Effector memory CD8-positive, alpha-beta T cell (primary cell): ENCODE measurements around the gene TTI1.

Experiments
- ATAC-seq: fragments of 150-1000 bp; cut with Tn5 transposase; replicated peaks from 2 replicates; pipeline ENCODE4 v1.10.0; 2021; ENCODE audit warnings: mild to moderate bottlenecking, moderate library complexity
- DNase-seq, 3 experiments: peaks; one replicate each; pipeline ENCODE4 v3.0.0; 2021
- H3K27ac Mint-ChIP-seq, 2 donors: one replicate each; pipeline ENCODE4 v1.8.0; 2022; ENCODE audit warnings: mild to moderate bottlenecking in 2 of 2, mixed read lengths in 2 of 2, moderate library complexity in 2 of 2
- H3K27me3 Mint-ChIP-seq, 2 donors: one replicate each; pipeline ENCODE4 v1.8.0; 2022; ENCODE audit warnings: mixed read lengths in 2 of 2
- H3K36me3 Mint-ChIP-seq: one replicate; pipeline ENCODE4 v1.8.0; 2022; ENCODE audit warnings: mild to moderate bottlenecking, moderate library complexity, mixed read lengths; ENCODE audit not compliant: insufficient read depth
- H3K4me1 Mint-ChIP-seq, 2 donors: one replicate each; pipeline ENCODE4 v1.8.0; 2022; ENCODE audit warnings: low read depth in 2 of 2, mixed read lengths in 2 of 2
- H3K4me3 Mint-ChIP-seq, 2 donors: one replicate each; pipeline ENCODE4 v1.8.0; 2022; ENCODE audit warnings: mild to moderate bottlenecking in 2 of 2, mixed read lengths in 2 of 2, moderate library complexity in 2 of 2
- H3K9me3 Mint-ChIP-seq, 2 donors: one replicate each; pipeline ENCODE4 v1.8.0; 2022; ENCODE audit warnings: mixed read lengths in 2 of 2

The TTI1 gene

GRCh38 chr20:38063911-38064530 lies 30.8 kb upstream of the TTI1 start:
- Mint-ChIP-seq H3K36me3 (peaks cover 48% of the 10 kb centered on the region), H3K4me1 (no peaks in the 10 kb centered on the region), H3K9me3 (no peaks in the 10 kb centered on the region), H3K27ac (no peak overlapping the region), H3K27me3 (no peaks in the 10 kb centered on the region), H3K4me3 (no peak overlapping the region)
- DNase-seq (no peak), ATAC-seq (no peak)

- no peak overlapping the region for H3K27ac Mint-ChIP-seq
- no peak for ATAC-seq
- no peaks in the 10 kb centered on the region for H3K4me1 Mint-ChIP-seq
- peaks cover 46% of the 10 kb centered on the region for H3K36me3 Mint-ChIP-seq
- no peak for DNase-seq
- no peak overlapping the region for H3K4me3 Mint-ChIP-seq
- no peaks in the 10 kb centered on the region for H3K27me3 Mint-ChIP-seq
- no peaks in the 10 kb centered on the region for H3K9me3 Mint-ChIP-seq
Measured at GRCh38 chr20:38062890-38063289, 29.6 kb upstream of the TTI1 start.

DNA sequence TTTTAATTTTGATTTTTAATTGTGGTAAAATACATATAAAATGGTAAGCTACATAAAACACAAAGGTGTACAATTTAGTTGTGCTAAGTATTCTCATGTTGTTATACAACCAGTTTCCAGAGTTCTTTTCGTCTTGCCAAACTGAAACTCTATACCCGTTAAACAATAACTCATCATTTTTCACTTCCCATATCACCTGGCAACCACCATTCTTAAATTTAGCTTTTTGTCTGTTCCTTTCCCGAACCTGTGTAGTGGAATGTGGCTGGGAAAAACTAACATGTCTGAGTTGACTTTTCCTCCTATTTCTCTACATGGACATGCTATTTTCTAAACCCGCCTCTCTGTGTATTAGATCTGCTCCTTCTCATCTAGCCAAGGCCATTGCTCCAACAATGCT lies 27.9 kb upstream of the TTI1 start:
- Mint-ChIP-seq H3K4me3 (no peak overlapping the region), H3K27me3 (no peaks in the 10 kb centered on the region), H3K9me3 (no peaks in the 10 kb centered on the region), H3K36me3 (peaks cover 39% of the 10 kb centered on the region), H3K27ac (no peak overlapping the region), H3K4me1 (peaks cover 7 to 8% of the 10 kb centered on the region in 2 donors)
- ATAC-seq (no peak), DNase-seq (no peak)

GRCh38 chr20:38060536-38060935 lies 27.3 kb upstream of the TTI1 start:
- H3K27ac Mint-ChIP-seq, result peak overlapping the region in 1 of 2 donors; percentile 3
- H3K9me3 Mint-ChIP-seq, result no peaks in the 10 kb centered on the region
- peaks cover 7 to 8% of the 10 kb centered on the region in 2 donors for H3K4me1 Mint-ChIP-seq
- ATAC-seq (no peak), DNase-seq (no peak)
- H3K27me3 Mint-ChIP-seq, result no peaks in the 10 kb centered on the region
- H3K4me3 Mint-ChIP-seq, result no peak overlapping the region
- H3K36me3 Mint-ChIP-seq, result peaks cover 40% of the 10 kb centered on the region

GRCh38 chr20:38059832-38060231 lies 26.6 kb upstream of the TTI1 start:
- Mint-ChIP-seq H3K4me1 (peaks cover 10 to 11% of the 10 kb centered on the region in 2 donors), H3K9me3 (no peaks in the 10 kb centered on the region), H3K4me3 (no peak overlapping the region), H3K27ac (peak overlapping the region; percentile 3 to 71), H3K27me3 (no peaks in the 10 kb centered on the region), H3K36me3 (peaks cover 47% of the 10 kb centered on the region)
- DNase-seq, result no peak
- no peak for ATAC-seq

DNA sequence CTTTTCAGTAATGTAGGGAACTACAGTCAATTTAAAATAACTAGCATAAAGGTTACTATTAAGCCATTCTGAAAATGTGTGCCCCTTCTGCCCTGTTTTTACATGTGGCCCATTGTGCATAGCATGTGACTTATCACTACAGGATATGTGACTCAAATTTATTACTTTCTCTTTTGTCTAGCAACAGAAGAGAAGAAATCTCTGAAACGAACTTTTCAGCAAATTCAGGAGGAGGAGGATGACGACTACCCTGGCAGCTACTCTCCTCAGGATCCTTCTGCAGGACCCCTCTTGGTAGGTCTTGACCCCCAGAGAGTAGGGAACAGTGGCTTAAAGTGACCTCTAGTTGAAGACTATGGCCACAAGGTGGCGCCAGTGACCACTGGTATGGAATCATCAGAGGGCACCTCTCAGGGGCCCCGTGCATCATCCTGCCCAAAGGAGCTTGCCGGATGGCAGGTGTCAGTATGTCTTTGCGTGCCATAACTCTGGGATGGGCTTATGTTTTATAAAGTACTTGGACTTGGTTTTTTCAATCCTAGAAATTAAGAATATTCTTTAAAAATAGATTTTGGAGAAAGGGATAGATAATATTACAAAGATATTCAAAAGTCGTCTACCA lies 24.2 kb upstream of the TTI1 start:
- DNase-seq (peak; percentile 74 to 81 (median 80)), ATAC-seq (peak; percentile 91)
- H3K27me3 Mint-ChIP-seq, result no peaks in the 10 kb centered on the region
- peak overlapping the region; percentile 66 to 69 for H3K27ac Mint-ChIP-seq
- H3K9me3 Mint-ChIP-seq, result no peaks in the 10 kb centered on the region
- H3K4me1 Mint-ChIP-seq, result peaks cover 11 to 14% of the 10 kb centered on the region in 2 donors
- peaks cover 41% of the 10 kb centered on the region for H3K36me3 Mint-ChIP-seq
- H3K4me3 Mint-ChIP-seq, result no peak overlapping the region

DNA sequence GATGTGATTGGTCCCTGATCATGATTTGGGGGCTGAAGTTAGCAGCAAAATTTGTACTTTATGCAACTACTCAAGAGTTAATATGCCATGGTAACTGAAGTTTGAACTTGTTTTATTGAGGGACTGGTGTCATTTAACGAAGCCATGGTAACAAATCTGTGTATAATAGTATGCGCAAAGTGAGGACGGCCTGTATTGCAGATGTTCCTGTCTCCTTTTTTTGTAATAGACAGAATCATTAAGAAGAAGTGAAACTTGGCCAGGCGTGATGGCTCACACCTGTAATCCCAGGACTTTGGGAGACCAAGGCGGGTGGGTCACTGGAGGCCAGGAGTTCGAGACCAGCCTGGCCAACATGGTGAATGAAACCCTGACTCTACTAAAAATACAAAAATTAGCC lies 22.6 kb upstream of the TTI1 start:
- Mint-ChIP-seq H3K27me3 (no peaks in the 10 kb centered on the region), H3K4me1 (peaks cover 14 to 17% of the 10 kb centered on the region in 2 donors), H3K4me3 (no peak overlapping the region), H3K36me3 (peaks cover 54% of the 10 kb centered on the region), H3K9me3 (no peaks in the 10 kb centered on the region), H3K27ac (peak overlapping the region; percentile 11 to 29)
- DNase-seq (no peak), ATAC-seq (no peak)

DNA sequence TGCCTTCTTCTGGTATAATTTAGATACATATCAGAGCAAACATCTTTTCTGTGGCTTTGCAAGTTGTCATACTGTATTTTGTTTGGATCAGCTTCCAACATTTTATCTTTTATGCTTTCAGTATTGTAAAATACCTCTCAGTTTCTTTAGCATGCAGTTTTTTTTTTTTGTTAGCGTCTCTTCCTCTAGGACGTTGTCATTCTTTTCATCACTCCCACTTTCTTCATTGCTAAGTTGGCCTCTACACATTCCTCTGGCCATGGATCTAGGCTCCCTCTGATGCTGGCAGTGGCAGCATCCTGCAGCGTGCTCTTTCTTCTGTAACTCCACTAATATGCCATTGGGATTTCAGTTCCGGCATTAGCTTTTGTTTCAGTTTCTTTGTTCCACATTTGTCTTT lies 22.0 kb upstream of the TTI1 start:
- DNase-seq (no peak), ATAC-seq (no peak)
- Mint-ChIP-seq H3K36me3 (peaks cover 56% of the 10 kb centered on the region), H3K4me1 (peaks cover 15 to 20% of the 10 kb centered on the region in 2 donors), H3K27me3 (no peaks in the 10 kb centered on the region), H3K9me3 (no peaks in the 10 kb centered on the region), H3K4me3 (peak overlapping the region in 1 of 2 donors; percentile 2), H3K27ac (no peak overlapping the region)

- Mint-ChIP-seq H3K36me3 (peaks cover 58% of the 10 kb centered on the region), H3K4me3 (no peak overlapping the region), H3K27me3 (no peaks in the 10 kb centered on the region), H3K4me1 (peaks cover 21 to 26% of the 10 kb centered on the region in 2 donors), H3K27ac (peak overlapping the region in 1 of 2 donors; percentile 19), H3K9me3 (no peaks in the 10 kb centered on the region)
- ATAC-seq (no peak), DNase-seq (no peak)
Measured at GRCh38 chr20:38054647-38055046, 21.4 kb upstream of the TTI1 start.

DNA sequence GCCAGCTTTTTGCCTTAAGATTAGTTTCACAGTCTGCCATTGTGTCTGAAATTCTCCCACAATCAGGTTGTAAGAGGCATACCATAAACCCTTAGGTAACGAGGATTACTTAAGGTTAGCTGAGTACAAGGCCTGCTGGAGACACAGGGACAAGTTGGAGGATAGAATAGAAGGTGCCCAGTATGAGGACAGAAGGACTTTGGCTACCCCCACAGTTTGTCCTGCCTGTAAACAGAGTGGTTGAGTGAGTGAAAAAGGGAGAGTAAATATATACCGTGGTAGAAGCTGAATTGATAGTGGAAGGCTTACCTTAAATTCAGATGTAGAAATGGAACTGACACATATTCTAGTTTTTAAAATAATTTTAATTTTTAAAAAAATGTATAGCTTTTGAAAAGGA lies 19.6 kb upstream of the TTI1 start:
- Mint-ChIP-seq H3K36me3 (peaks cover 54% of the 10 kb centered on the region), H3K9me3 (no peaks in the 10 kb centered on the region), H3K27ac (peak overlapping the region; percentile 63), H3K4me1 (peaks cover 21 to 29% of the 10 kb centered on the region in 2 donors), H3K4me3 (no peak overlapping the region), H3K27me3 (no peaks in the 10 kb centered on the region)
- no peak for ATAC-seq
- DNase-seq, result no peak

DNA sequence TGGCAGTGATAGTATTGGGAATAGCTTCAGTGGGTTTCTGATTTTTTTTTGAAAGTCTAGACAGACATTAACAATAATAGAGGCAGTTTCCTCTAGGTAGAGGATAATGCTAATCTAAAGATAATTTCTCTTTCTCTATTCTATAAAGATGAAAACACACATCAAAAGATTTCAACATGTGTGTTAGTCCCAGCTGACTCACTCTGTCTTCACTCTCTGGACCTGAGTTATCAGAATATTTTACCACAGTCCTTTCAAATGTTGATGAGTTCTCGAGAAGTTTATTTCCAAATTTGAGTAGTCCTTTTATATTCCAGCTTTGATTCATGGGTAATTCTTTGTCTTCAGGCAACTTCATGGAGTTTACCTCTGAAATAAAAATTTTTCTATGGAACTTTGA lies 17.4 kb upstream of the TTI1 start:
- Mint-ChIP-seq H3K36me3 (peaks cover 46% of the 10 kb centered on the region), H3K4me1 (peaks cover 18 to 34% of the 10 kb centered on the region in 2 donors), H3K4me3 (no peak overlapping the region), H3K9me3 (no peaks in the 10 kb centered on the region), H3K27me3 (no peaks in the 10 kb centered on the region), H3K27ac (peak overlapping the region in 1 of 2 donors; percentile 33)
- ATAC-seq (no peak), DNase-seq (no peak)

- peak overlapping the region; percentile 6 to 33 for H3K27ac Mint-ChIP-seq
- no peak overlapping the region for H3K4me3 Mint-ChIP-seq
Measured at GRCh38 chr20:38049800-38050199, 16.5 kb upstream of the TTI1 start.

DNA sequence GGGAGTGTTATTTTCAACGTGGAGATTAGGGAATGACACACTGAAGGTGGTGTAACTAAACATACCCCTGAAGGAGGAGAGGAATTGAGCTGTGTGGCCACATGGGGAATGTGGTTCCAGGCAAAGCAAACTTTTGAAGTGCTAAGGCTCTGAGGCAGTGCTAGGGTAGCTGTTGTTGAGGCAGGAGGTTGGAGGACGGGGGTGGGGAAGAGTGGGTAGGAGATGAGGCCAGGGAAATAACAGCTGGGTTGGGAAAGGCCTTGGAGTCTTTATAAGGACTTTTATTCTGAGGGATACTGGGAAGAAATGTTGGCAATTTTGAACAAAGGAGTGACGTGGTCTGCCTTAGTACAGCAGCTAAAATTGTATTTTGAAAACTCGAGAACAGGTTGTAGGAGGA lies 13.3 kb upstream of the TTI1 start:
- H3K9me3 Mint-ChIP-seq, result no peaks in the 10 kb centered on the region
- ATAC-seq (no peak), DNase-seq (no peak)
- H3K27me3 Mint-ChIP-seq, result no peaks in the 10 kb centered on the region
- H3K27ac Mint-ChIP-seq, result peak overlapping the region in 1 of 2 donors; percentile 5
- H3K4me3 Mint-ChIP-seq, result no peak overlapping the region
- peaks cover 15 to 30% of the 10 kb centered on the region in 2 donors for H3K4me1 Mint-ChIP-seq
- H3K36me3 Mint-ChIP-seq, result peaks cover 42% of the 10 kb centered on the region

More at GRCh38 chr20:38049800-38050199, 16.5 kb upstream of the TTI1 start:
- H3K27me3 Mint-ChIP-seq, result no peaks in the 10 kb centered on the region
- no peaks in the 10 kb centered on the region for H3K9me3 Mint-ChIP-seq
- ATAC-seq, result no peak
- peaks cover 16 to 30% of the 10 kb centered on the region in 2 donors for H3K4me1 Mint-ChIP-seq
- H3K36me3 Mint-ChIP-seq, result peaks cover 37% of the 10 kb centered on the region
- no peak for DNase-seq

GRCh38 chr20:38044685-38045084 lies 11.4 kb upstream of the TTI1 start:
- no peaks in the 10 kb centered on the region for H3K9me3 Mint-ChIP-seq
- peak overlapping the region in 1 of 2 donors; percentile 17 for H3K27ac Mint-ChIP-seq
- H3K36me3 Mint-ChIP-seq, result peaks cover 48% of the 10 kb centered on the region
- H3K27me3 Mint-ChIP-seq, result no peaks in the 10 kb centered on the region
- H3K4me1 Mint-ChIP-seq, result peaks cover 9 to 24% of the 10 kb centered on the region in 2 donors
- no peak for DNase-seq
- no peak for ATAC-seq
- no peak overlapping the region for H3K4me3 Mint-ChIP-seq
